SJSA1 (cell line): ENCODE data around the gene SMPX. TPM values are rescaled to one million over a fixed set of nuclear protein-coding genes. Genes with fewer than 3 reads are reported as not detected.

Source experiments
- DNase-seq, 2 experiments: peaks; one replicate each; pipeline ENCODE4 v3.0.0-alpha.2; 2015 to 2020; ENCODE audit warnings: low spot score in 2 of 2, low read depth in 1 of 2
- H3K27ac ChIP-seq: fragments of 250-450 bp; sonication (Bioruptor Pico); 2 replicates; pipeline ENCODE4 v1.5.1; 2020; ENCODE audit warnings: mild to moderate bottlenecking, moderate library complexity
- H3K27me3 ChIP-seq: fragments of 250-450 bp; sonication (Bioruptor Pico); replicated peaks from 2 replicates; pipeline ENCODE4 v1.5.1; 2020; ENCODE audit warnings: mild to moderate bottlenecking, moderate library complexity
- H3K36me3 ChIP-seq: fragments of 250-450 bp; sonication (Bioruptor Pico); 2 replicates; pipeline ENCODE4 v1.5.1; 2020; ENCODE audit warnings: mild to moderate bottlenecking
- H3K4me1 ChIP-seq: fragments of 250-450 bp; sonication (Bioruptor Pico); replicated peaks from 2 replicates; pipeline ENCODE4 v1.6.1; 2021; ENCODE audit warnings: mild to moderate bottlenecking
- H3K4me3 ChIP-seq: fragments of 250-450 bp; sonication (Bioruptor Pico); 2 replicates; pipeline ENCODE4 v1.5.1; 2020; ENCODE audit warnings: mild to moderate bottlenecking
- H3K9me3 ChIP-seq: fragments of 250-450 bp; sonication (Bioruptor Pico); replicated peaks from 2 replicates; pipeline ENCODE4 v1.5.1; 2020; ENCODE audit warnings: mild to moderate bottlenecking
- total RNA-seq: library from RNA; depleted of rRNA; stranded (reverse); fragments of >200 nt; shearing (Covaris generic); gene quantifications from 2 replicates; pipeline ENCODE4 v1.2.3, GENCODE V29; 2014

SMPX gene
- total RNA-seq, 1 experiment from 2014 or later: not detected

- no peak for DNase-seq
- no peak overlapping the region for H3K4me3 ChIP-seq
- no peaks in the 10 kb centered on the region for H3K4me1 ChIP-seq
- no peaks in the 10 kb centered on the region for H3K27me3 ChIP-seq
- no peaks in the 10 kb centered on the region for H3K36me3 ChIP-seq
- no peaks in the 10 kb centered on the region for H3K9me3 ChIP-seq
- no peak overlapping the region for H3K27ac ChIP-seq
These were observed 8.2 kb upstream of the SMPX start for GRCh38 chrX:21766101-21766500.

GRCh38 chrX:21764008-21764407 is 6.1 kb upstream of the SMPX start:
- no peak overlapping the region for H3K4me3 ChIP-seq
- no peaks in the 10 kb centered on the region for H3K9me3 ChIP-seq
- H3K36me3 ChIP-seq: no peaks in the 10 kb centered on the region
- H3K27me3 ChIP-seq: no peaks in the 10 kb centered on the region
- H3K27ac ChIP-seq: no peak overlapping the region
- DNase-seq: no peak
- no peaks in the 10 kb centered on the region for H3K4me1 ChIP-seq

DNA sequence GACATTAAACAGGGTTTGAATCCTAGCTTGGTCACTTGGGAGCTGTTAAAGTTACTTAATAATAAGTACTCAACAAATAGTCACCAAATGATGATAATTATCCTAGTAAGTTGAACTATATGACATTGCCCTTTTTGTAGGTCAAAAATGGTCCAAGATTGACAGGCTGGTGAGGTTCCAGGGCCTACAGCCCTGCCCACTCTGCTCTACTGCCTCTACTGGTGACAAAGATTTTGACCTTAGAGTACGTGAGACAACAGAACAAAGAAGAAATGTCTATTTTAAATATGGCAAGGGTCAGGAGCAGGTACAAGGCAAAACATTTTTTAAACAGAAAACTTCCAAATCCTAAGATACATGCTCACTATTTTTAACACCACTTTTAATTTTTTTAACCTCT is 572 bp upstream of the SMPX start:
- DNase-seq: no peak
- no peak overlapping the region for H3K4me3 ChIP-seq

DNA sequence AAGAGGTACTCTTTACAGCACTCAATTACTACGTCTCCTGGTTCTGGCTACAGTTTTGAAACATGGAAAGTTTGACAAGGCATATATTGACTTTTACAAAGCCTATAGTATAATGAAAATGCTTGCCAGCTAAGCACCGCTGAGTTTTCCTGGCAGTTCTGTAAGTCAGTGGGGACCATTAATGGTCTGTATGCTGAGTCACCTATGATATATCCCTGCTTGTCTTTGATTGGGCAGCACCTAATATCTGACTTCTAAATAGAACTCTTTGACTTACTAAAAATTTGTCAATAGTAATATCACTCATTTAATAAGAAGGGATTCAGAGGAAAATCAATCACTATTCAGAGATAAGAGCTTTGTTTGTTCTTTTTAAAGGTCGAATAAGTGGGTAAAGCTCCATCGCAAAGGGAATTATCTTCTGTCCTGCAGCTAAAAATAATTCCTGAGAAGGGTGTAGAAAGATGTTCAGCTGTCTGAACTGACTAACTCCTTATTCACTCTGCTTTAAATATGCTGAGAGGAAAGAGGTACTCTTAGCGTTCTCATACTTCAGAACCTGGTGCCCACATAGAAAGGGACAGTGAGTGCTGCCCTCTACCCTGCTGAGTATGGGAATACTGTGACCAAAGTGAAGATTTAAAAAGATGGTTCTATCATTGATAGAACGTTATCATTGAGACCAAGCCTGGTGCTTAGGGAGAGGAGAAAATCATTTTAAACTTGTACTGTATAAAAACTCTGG is 959 bp downstream of the SMPX start:
- Histone ChIP-seq H3K4me3 (no peak overlapping the region), H3K27ac (no peak overlapping the region)
- DNase-seq: no peak

More for the DNA sequence above, 572 bp upstream of the SMPX start:
- H3K4me1 ChIP-seq: no peaks in the 10 kb centered on the region
- H3K36me3 ChIP-seq: no peaks in the 10 kb centered on the region
- no peaks in the 10 kb centered on the region for H3K27me3 ChIP-seq
- H3K27ac ChIP-seq: no peak overlapping the region
- H3K9me3 ChIP-seq: no peaks in the 10 kb centered on the region

DNA sequence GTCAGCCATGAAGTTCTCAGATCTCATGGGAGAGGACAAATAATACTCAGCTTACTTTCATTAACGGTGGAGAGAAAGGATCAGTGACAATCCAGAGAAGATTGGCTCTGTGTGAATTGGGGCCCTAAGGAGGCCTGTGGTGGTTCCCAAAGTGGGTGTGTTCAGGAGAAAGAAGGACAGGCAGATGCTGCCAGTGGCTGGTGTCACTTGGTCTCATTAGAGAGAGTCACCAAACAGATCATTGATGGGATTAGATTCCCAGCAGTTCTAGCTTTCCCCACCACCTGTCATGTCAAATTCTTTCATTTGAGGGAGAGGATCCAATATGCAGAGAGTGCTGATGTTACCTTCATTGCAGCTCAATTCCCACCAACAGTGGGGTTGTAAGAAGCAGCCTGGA is 8.0 kb downstream of the SMPX start:
- Histone ChIP-seq H3K4me3 (no peak overlapping the region), H3K4me1 (no peaks in the 10 kb centered on the region), H3K9me3 (no peaks in the 10 kb centered on the region), H3K27me3 (no peaks in the 10 kb centered on the region), H3K27ac (no peak overlapping the region), H3K36me3 (no peaks in the 10 kb centered on the region)
- no peak for DNase-seq

More for the DNA sequence above, 959 bp downstream of the SMPX start:
- no peaks in the 10 kb centered on the region for H3K9me3 ChIP-seq
- H3K4me1 ChIP-seq: no peaks in the 10 kb centered on the region
- no peaks in the 10 kb centered on the region for H3K36me3 ChIP-seq
- no peaks in the 10 kb centered on the region for H3K27me3 ChIP-seq

- no peak overlapping the region for H3K4me3 ChIP-seq
- H3K27me3 ChIP-seq: no peaks in the 10 kb centered on the region
- no peaks in the 10 kb centered on the region for H3K36me3 ChIP-seq
- no peak for DNase-seq
- no peaks in the 10 kb centered on the region for H3K4me1 ChIP-seq
- H3K27ac ChIP-seq: no peak overlapping the region
- no peaks in the 10 kb centered on the region for H3K9me3 ChIP-seq
These were observed 9.7 kb downstream of the SMPX start for GRCh38 chrX:21748235-21748634.

DNA sequence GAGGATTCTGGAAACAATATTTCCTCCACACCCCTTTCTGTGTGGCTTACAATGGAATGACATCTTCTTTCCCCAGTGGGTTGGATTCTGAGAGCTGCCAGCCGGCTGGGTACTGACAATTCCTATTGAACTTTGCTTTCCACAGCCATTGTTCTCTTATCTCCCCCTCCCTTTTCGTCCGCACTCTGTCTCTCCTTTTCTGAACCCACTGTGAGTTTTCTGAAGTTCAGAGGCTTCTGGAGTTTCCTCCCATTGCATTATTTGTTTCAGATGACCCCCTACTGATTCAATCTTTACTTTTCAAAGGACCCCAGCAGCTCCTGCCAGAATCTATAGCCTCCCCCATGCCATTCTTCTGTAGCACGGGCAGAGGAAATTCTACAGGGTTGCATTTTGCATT is 10.4 kb downstream of the SMPX start:
- Histone ChIP-seq H3K4me3 (no peak overlapping the region), H3K27me3 (no peaks in the 10 kb centered on the region), H3K36me3 (no peaks in the 10 kb centered on the region), H3K9me3 (no peaks in the 10 kb centered on the region), H3K27ac (no peak overlapping the region), H3K4me1 (no peaks in the 10 kb centered on the region)
- DNase-seq: no peak

DNA sequence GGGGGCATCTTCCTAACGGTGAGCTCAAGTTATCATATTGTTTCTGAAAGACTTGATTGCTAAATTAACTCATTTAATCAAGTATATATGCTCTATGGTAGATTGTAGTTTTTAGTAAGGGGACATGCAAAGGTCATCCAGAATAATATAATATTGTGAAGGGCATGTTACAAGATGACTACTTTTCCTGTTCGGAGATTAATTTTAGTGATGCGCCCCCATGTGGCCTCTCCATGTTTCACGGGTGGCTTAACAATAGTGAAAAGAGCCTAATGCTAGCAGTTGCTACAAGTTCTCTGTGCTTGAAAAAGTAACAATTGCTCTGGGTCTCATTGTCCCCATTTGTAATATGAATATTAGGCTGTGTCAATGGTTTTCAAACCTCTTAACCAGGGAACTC is 12.2 kb downstream of the SMPX start:
- Histone ChIP-seq H3K4me3 (no peak overlapping the region), H3K9me3 (no peaks in the 10 kb centered on the region), H3K36me3 (no peaks in the 10 kb centered on the region), H3K4me1 (no peaks in the 10 kb centered on the region), H3K27ac (no peak overlapping the region), H3K27me3 (no peaks in the 10 kb centered on the region)
- DNase-seq: peak in 1 of 2 experiments; percentile 1

DNA sequence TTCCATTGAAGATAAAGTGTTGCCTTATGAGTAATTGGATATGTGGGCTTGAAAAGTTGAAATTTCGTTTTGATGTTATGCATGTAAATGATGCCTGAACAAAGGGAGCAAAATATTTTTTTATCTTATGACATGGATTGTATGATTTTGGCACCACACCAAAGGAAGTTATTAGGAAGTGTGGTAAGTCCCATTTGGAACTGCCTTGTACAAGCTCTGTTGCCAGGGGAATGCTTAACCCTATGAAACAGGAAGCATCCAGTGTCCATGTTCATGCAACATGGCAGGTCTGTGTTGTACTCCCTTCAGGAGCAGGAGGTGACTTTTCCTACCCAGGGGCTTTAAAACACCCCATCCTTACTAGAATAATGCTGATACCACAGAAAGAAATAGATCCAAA is 13.2 kb downstream of the SMPX start:
- no peaks in the 10 kb centered on the region for H3K36me3 ChIP-seq

GRCh38 chrX:21744060-21744459 is 13.9 kb downstream of the SMPX start:
- Histone ChIP-seq H3K27ac (no peak overlapping the region), H3K4me3 (no peak overlapping the region), H3K27me3 (no peaks in the 10 kb centered on the region), H3K36me3 (no peaks in the 10 kb centered on the region), H3K9me3 (no peaks in the 10 kb centered on the region), H3K4me1 (no peaks in the 10 kb centered on the region)
- no peak for DNase-seq

More for the DNA sequence above, 13.2 kb downstream of the SMPX start:
- Histone ChIP-seq H3K4me1 (no peaks in the 10 kb centered on the region), H3K27ac (no peak overlapping the region), H3K4me3 (no peak overlapping the region), H3K27me3 (no peaks in the 10 kb centered on the region), H3K9me3 (no peaks in the 10 kb centered on the region)
- DNase-seq: no peak

- Histone ChIP-seq H3K36me3 (no peaks in the 10 kb centered on the region), H3K9me3 (no peaks in the 10 kb centered on the region), H3K4me1 (no peaks in the 10 kb centered on the region), H3K4me3 (no peak overlapping the region), H3K27ac (no peak overlapping the region), H3K27me3 (no peaks in the 10 kb centered on the region)
- no peak for DNase-seq
These were observed 15.8 kb downstream of the SMPX start for GRCh38 chrX:21741869-21742701.

DNA sequence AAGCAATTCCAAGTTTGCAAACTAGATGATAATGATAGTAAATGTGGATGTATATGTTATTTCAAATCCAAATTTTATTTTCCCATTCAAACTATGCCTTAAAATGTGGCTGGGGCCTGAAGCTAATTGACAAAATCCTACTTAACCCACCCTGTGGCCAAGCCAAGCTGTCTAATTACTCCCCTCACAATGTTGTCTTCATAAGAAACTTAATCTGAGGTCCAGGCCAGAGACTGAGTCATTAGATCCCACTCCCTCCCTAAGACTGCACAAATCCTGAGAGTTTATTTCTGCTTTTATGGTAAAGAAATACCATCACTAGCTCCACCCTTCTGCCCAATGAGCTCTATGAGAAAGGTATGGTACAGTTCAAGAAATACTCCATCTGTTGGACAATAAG is 16.6 kb downstream of the SMPX start:
- Histone ChIP-seq H3K27me3 (no peaks in the 10 kb centered on the region), H3K4me1 (no peaks in the 10 kb centered on the region), H3K4me3 (no peak overlapping the region), H3K9me3 (no peaks in the 10 kb centered on the region), H3K27ac (no peak overlapping the region), H3K36me3 (no peaks in the 10 kb centered on the region)
- no peak for DNase-seq

DNA sequence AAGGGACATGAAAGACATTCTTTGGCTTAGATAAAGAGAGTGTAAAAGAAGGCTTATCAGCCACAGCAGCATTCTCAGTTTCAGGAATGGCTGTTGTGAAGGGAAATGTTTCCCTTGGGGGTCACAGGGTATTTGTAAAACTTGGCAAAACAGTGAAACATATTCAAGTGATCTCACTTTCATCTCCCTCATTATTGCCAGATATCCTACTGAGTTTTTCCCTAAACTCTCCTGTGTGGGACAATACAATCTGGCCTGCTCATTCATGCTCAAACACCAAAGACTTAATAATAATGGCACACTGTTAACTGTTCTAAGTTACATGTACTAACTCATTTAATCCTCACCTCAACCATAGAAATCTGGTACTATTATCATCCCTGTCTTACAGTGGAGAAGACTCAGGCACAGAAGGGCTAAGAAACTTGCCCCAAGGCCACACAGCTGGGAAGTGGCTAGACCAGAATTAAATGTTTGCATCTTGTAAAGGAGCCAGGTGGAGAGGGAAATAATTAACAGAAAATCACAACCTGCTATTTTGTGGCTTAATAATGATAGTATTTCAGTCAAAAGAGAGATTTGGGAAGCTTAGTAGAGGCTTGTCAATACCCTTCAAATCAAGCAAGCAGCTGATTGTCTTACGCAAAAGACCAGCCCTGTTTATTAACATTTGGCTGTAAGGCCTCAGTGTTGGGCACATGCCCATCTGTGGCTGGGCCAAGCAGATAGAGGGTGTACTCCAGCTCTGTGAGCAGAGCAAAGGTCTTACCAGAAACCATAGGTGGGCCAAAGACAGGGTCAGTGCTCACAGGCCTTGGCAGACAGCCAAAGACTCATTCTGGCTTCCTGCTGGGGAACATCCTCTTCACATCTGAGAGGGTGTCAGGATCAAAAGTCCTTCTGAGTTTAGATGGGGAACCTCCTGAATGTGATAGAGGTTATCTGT is 17.3 kb downstream of the SMPX start:
- Histone ChIP-seq H3K27ac (no peak overlapping the region), H3K27me3 (no peaks in the 10 kb centered on the region), H3K4me1 (no peaks in the 10 kb centered on the region), H3K9me3 (no peaks in the 10 kb centered on the region), H3K4me3 (no peak overlapping the region), H3K36me3 (no peaks in the 10 kb centered on the region)
- no peak for DNase-seq

DNA sequence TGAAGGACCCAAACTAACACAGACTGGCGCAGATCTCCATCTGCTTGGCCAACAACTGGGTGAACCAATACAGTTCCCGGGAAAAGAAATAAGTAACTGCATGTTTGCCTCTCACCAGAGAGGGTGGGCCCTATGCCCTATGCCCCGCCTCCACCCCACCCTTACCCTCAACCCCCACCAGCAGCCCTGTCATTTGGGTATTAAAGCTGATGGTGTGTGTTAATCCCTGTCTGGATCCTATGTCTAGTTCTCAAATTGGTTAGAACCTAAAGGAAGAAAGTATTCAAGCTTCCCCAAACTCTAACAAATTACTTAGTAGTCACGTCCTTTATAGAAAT is 19.0 kb downstream of the SMPX start:
- no peaks in the 10 kb centered on the region for H3K4me1 ChIP-seq
- H3K4me3 ChIP-seq: no peak overlapping the region
- H3K27ac ChIP-seq: no peak overlapping the region
- no peaks in the 10 kb centered on the region for H3K36me3 ChIP-seq
- no peaks in the 10 kb centered on the region for H3K27me3 ChIP-seq
- no peak for DNase-seq
- H3K9me3 ChIP-seq: no peaks in the 10 kb centered on the region
